ENCODE data around the gene FAM131C. TPM values are rescaled to one million over a fixed set of nuclear protein-coding genes. Genes with fewer than 3 reads are reported as not detected.

FAM131C gene
- total and polyA plus RNA-seq, 2 donors: 0.30 TPM; not detected in 1

DNA sequence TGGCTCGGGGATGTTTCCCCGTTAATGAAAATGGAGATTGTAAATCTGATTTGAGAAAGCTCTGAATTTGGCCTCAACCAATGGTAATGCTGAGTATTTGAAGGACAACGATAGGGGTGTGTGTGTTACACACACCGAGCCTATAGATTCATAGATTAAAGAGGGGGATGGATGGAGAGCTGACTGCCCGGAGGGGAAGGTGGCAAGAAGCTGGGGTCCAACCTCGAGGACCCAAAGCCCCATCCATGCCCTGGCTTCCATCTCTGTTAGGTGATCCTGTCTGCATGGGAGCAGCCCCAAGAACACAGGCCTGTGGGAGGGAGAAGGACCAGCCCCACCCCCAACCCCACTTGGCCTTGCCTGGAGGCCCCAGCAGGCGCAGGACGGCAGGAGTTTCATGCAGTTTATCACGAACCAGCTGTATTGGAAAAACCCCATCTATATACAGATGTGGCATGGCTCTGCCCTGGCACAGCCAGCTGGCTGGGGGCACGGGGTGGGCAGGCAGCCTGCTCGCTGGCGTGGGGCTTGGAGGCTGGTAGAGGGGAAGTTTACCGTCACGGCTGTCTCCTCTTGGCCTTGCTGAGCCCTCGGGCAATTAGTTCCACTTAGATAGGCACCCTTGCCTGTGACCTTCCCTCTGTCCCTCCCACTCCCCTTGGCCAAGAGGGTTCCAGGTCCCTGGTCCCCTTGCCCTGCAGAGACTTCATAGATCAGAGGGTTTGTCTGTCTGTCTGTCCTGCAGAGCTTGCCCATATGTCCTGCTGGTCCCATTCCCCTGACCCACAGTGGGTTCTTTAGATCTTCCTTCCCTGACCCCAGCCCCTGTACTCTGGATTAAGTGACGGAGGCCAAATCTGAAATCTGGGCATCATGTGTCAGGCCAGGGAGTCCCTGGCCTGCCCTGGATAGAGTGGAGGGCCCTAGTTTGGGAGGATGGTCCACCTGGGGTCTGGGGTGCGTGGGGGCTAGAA is 58.7 kb downstream of the FAM131C start:
- WGBS: 55% methylated on average over 17 of the region's 17 CpGs
- no peaks in the 10 kb centered on the region for H3K4me1 ChIP-seq (ENCODE audit: insufficient read depth)
- no peak for DNase-seq (ENCODE audit: extremely low spot score)
- no peaks in the 10 kb centered on the region for H3K36me3 ChIP-seq (ENCODE audit: insufficient read depth)
- H3K27ac ChIP-seq (ENCODE audit: low read depth): no peak overlapping the region
- H3K4me3 ChIP-seq (ENCODE audit: low read depth, low read length): no peak overlapping the region

- Histone ChIP-seq H3K27ac (ENCODE audit: low read depth) (peak overlapping the region; percentile 42), H3K4me1 (ENCODE audit: insufficient read depth) (no peaks in the 10 kb centered on the region), H3K36me3 (ENCODE audit: insufficient read depth) (no peaks in the 10 kb centered on the region), H3K4me3 (ENCODE audit: low read depth, low read length) (no peak overlapping the region)
- WGBS: 52% methylated on average over 4 of the region's 4 CpGs
- no peak for DNase-seq (ENCODE audit: extremely low spot score)
Measured at GRCh38 chr1:16013908-16014258, 59.6 kb downstream of the FAM131C start.

GRCh38 chr1:16013220-16013907 is 60.1 kb downstream of the FAM131C start:
- Histone ChIP-seq H3K27ac (ENCODE audit: low read depth) (peak overlapping the region; percentile 42), H3K4me3 (ENCODE audit: low read depth, low read length) (peak overlapping the region; percentile 41), H3K4me1 (ENCODE audit: insufficient read depth) (no peaks in the 10 kb centered on the region), H3K36me3 (ENCODE audit: insufficient read depth) (no peaks in the 10 kb centered on the region)
- no peak for DNase-seq (ENCODE audit: extremely low spot score)
- 14% methylated on average over 28 of the region's 28 CpGs for WGBS

- 6% methylated on average over 36 of the region's 36 CpGs for WGBS
- peak overlapping the region; percentile 41 for H3K4me3 ChIP-seq (ENCODE audit: low read depth, low read length)
Measured at GRCh38 chr1:16012590-16013219, 60.7 kb downstream of the FAM131C start.

GRCh38 chr1:16011936-16012589 is 61.4 kb downstream of the FAM131C start:
- Histone ChIP-seq H3K27ac (ENCODE audit: low read depth) (no peak overlapping the region), H3K36me3 (ENCODE audit: insufficient read depth) (no peaks in the 10 kb centered on the region), H3K4me3 (ENCODE audit: low read depth, low read length) (no peak overlapping the region), H3K4me1 (ENCODE audit: insufficient read depth) (no peaks in the 10 kb centered on the region)
- WGBS: 95% methylated on average over 11 of the region's 11 CpGs
- DNase-seq (ENCODE audit: extremely low spot score): no peak

More at GRCh38 chr1:16012590-16013219, 60.7 kb downstream of the FAM131C start:
- Histone ChIP-seq H3K27ac (ENCODE audit: low read depth) (peak overlapping the region; percentile 39), H3K4me1 (ENCODE audit: insufficient read depth) (no peaks in the 10 kb centered on the region), H3K36me3 (ENCODE audit: insufficient read depth) (no peaks in the 10 kb centered on the region)
- no peak for DNase-seq (ENCODE audit: extremely low spot score)

GRCh38 chr1:16010837-16011236 is 62.6 kb downstream of the FAM131C start:
- no peaks in the 10 kb centered on the region for H3K4me1 ChIP-seq (ENCODE audit: insufficient read depth)
- H3K36me3 ChIP-seq (ENCODE audit: insufficient read depth): no peaks in the 10 kb centered on the region
- WGBS: 92% methylated on average over 3 of the region's 3 CpGs
- no peak overlapping the region for H3K4me3 ChIP-seq (ENCODE audit: low read depth, low read length)
- no peak overlapping the region for H3K27ac ChIP-seq (ENCODE audit: low read depth)
- no peak for DNase-seq (ENCODE audit: extremely low spot score)

DNA sequence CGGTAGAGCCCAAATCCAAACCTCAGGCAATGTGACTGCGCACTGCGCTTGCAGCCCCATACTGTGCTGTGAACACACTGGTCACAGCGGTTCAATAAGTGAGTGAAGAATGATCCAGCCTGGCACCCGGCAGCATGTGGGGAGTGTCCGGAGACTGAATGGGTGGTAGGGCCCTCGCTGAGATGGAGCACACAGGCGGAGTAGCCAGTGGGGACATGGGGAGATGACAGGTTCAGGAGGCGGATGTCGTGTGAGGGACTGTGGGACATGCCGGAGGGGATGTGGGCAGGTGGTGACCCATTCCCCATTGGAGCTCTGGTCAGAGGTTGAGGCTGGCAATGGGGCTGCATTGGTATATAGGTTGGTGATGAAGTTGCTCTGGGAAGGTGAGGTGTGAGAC is 63.8 kb downstream of the FAM131C start:
- no peak overlapping the region for H3K27ac ChIP-seq (ENCODE audit: low read depth)
- no peak for DNase-seq (ENCODE audit: extremely low spot score)
- no peaks in the 10 kb centered on the region for H3K4me1 ChIP-seq (ENCODE audit: insufficient read depth)
- WGBS: 91% methylated on average over 11 of the region's 11 CpGs
- H3K36me3 ChIP-seq (ENCODE audit: insufficient read depth): no peaks in the 10 kb centered on the region
- H3K4me3 ChIP-seq (ENCODE audit: low read depth, low read length): no peak overlapping the region

- H3K4me3 ChIP-seq (ENCODE audit: low read depth, low read length): no peak overlapping the region
- H3K27ac ChIP-seq (ENCODE audit: low read depth): no peak overlapping the region
- H3K36me3 ChIP-seq (ENCODE audit: insufficient read depth): no peaks in the 10 kb centered on the region
- 2% methylated on average over 4 of the region's 4 CpGs for WGBS
- H3K4me1 ChIP-seq (ENCODE audit: insufficient read depth): no peaks in the 10 kb centered on the region
- DNase-seq (ENCODE audit: extremely low spot score): no peak
Measured at GRCh38 chr1:16009030-16009460, 64.4 kb downstream of the FAM131C start.

Other genes with a start within 250 kb of the FAM131C start
- gene SPEN, start 225.9 kb downstream of the FAM131C start, total RNA-seq: 47.6 TPM
- 31.8 TPM for gene SPEN, start 225.9 kb downstream of the FAM131C start, polyA plus RNA-seq
- 17.1 TPM for gene ZBTB17, start 97.5 kb downstream of the FAM131C start, total RNA-seq
- 30.4 TPM for gene ZBTB17, start 97.5 kb downstream of the FAM131C start, polyA plus RNA-seq
- gene SRARP, start 69.4 kb downstream of the FAM131C start, total RNA-seq: not detected
- gene SRARP, start 69.4 kb downstream of the FAM131C start, polyA plus RNA-seq: 0.03 TPM
- gene HSPB7, start 55.6 kb downstream of the FAM131C start, total RNA-seq: 13.0 TPM
- gene HSPB7, start 55.6 kb downstream of the FAM131C start, polyA plus RNA-seq: 144 TPM
- gene CLCNKA, start 51.6 kb downstream of the FAM131C start, total RNA-seq: not detected
- 0.09 TPM for gene CLCNKA, start 51.6 kb downstream of the FAM131C start, polyA plus RNA-seq
- 0.95 TPM for gene CLCNKB, start 29.9 kb downstream of the FAM131C start, total RNA-seq
- gene CLCNKB, start 29.9 kb downstream of the FAM131C start, polyA plus RNA-seq: 0.10 TPM
- 11.3 TPM for gene EPHA2, start 82.4 kb upstream of the FAM131C start, total RNA-seq
- gene EPHA2, start 82.4 kb upstream of the FAM131C start, polyA plus RNA-seq: 16.2 TPM
- gene ARHGEF19, start 139.0 kb upstream of the FAM131C start, total RNA-seq: 6.9 TPM
- 15.2 TPM for gene ARHGEF19, start 139.0 kb upstream of the FAM131C start, polyA plus RNA-seq
- 3.2 TPM for gene CPLANE2, start 163.5 kb upstream of the FAM131C start, total RNA-seq
- 8.5 TPM for gene CPLANE2, start 163.5 kb upstream of the FAM131C start, polyA plus RNA-seq

Measured in urinary bladder (tissue), 4 donors.